NCI-H2171 (cell line): ENCODE results near the gene DDIT4.
"Not testable (repeated sequence)": the region's sequence is repeated elsewhere in the genome, so short reads cannot be mapped to it uniquely, and the experiment has no call there.

ENCODE experiments used
- DNase-seq: peaks from one replicate; lab custom pipeline; 2025; lab: John Stamatoyannopoulos, UW

The DDIT4 gene, protein sequence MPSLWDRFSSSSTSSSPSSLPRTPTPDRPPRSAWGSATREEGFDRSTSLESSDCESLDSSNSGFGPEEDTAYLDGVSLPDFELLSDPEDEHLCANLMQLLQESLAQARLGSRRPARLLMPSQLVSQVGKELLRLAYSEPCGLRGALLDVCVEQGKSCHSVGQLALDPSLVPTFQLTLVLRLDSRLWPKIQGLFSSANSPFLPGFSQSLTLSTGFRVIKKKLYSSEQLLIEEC

DNA sequence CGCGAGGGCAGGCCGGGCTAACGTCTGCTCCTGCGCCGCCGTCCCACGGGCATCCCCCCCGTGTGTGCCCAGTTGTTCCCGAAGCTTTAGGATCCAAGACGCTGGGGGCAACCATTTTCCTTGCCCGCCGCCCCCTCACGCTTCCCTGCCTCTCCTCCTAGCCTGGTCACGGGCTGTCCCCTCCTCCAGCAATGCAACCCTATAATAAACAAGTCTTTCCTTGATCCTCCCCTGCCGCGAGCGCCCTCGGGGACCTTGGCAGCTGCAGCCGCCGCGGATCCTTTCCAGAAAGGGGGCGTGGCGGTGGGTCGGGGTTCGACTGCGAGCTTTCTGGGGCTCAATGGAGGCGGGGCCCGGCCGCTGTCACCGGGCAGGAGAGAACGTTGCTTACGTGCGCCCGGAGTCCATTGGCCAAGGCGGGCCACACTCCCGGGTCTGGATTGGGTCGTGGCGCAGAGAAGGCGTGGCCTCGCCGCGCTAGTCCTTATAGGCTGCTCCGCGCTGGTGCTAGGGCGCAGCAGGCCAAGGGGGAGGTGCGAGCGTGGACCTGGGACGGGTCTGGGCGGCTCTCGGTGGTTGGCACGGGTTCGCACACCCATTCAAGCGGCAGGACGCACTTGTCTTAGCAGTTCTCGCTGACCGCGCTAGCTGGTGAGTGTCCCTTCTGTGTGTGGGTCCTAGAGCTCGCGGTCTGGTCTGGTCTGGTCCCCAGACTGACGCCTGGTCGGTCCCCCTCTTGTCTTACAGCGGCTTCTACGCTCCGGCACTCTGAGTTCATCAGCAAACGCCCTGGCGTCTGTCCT lies at the start of gene DDIT4:
TSS of gene DDIT4 (plus strand) at position 515 of the 803 bp plus-strand sequence. CDS start 293 bp downstream, outside the sequence.
- peak; percentile 89 for DNase-seq

DNA sequence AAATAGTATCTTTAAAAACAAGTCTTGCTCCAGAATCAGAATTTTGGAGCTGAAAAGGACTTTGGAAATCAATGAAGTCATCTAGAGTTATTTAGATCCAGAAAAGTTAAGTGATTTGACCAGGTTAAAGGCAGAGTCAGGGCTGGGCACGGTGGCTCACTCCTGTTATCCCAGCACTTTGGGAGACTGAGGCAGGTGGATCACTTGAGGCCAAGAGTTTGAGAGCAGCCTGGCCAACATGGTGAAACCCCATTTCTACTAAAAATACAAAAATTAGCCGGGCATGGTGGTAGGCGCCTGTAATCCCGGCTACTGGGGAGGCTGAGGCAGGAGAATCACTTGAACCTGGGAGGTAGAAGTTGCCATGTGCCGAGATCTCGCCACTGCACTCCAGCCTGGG lies 49.5 kb upstream of the DDIT4 start:
- DNase-seq: not testable (repeated sequence)

DNA sequence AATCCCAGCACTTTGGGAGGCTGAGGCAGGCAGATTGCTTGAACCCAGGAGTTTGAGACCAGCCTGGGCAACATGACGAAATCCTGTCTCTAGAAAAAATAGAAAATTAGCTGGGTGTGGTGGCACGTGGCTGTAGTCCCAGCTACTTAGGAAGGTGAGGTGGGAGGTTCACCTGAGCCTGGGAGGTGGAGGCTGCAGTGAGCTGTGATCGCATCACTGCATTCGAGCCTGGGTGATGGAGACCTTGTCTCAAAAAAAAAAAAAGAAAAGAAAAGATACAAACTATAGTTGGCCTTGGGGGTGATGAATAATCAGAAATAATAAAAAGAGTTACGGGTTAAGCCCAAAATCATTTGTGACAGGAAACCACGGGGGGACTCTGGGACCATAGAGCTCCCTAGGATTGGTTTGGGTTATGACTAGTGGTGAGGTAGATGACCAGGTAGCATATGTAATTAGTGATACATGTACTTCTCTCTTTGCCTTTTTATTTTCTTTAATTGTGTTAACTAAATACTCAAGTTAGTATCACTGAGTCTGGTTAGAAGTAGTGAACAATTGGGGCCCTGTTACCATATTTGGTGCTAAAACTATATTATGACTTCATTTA lies 47.2 kb upstream of the DDIT4 start:
- no peak for DNase-seq

DNA sequence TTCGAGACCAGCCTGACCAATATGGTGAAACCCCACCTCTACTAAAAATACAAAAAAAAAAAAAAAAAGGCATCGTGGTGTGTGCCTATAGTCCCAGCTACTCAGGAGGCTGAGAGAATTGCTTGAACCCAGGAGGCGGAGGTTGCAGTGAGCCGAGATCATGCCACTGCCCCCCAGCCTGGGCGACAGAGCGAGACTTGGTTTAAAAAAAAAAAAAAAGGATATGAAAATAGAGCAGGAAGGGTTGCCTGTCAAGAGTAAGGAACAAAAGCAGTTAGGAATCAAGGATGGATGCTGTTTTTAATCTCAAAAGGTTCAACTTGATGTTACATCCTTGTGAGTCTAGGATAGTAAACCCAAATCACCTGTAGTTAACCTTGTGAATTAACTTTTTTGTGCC lies 45.9 kb upstream of the DDIT4 start:
- no peak for DNase-seq

DNA sequence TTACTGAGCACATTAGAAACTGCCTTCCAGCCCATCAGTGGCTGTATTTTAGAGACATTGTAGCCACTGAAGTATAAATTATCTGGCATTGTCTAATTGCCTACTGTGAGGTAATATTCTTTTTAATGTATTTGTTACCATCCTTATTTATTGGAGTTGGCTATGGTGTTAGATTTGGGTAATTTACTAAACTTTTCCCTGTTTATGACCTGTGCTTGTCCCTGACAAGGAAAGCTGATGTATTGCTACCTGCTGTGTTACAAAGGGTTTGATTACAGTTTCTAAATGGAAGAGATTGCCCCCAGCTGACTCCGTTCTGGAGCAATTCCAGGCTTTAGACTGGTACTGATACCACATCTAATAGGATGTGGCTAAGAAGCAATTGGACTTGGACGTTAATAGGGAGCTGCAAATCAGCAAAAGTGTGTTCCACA lies 45.4 kb upstream of the DDIT4 start:
- DNase-seq: no peak

DNA sequence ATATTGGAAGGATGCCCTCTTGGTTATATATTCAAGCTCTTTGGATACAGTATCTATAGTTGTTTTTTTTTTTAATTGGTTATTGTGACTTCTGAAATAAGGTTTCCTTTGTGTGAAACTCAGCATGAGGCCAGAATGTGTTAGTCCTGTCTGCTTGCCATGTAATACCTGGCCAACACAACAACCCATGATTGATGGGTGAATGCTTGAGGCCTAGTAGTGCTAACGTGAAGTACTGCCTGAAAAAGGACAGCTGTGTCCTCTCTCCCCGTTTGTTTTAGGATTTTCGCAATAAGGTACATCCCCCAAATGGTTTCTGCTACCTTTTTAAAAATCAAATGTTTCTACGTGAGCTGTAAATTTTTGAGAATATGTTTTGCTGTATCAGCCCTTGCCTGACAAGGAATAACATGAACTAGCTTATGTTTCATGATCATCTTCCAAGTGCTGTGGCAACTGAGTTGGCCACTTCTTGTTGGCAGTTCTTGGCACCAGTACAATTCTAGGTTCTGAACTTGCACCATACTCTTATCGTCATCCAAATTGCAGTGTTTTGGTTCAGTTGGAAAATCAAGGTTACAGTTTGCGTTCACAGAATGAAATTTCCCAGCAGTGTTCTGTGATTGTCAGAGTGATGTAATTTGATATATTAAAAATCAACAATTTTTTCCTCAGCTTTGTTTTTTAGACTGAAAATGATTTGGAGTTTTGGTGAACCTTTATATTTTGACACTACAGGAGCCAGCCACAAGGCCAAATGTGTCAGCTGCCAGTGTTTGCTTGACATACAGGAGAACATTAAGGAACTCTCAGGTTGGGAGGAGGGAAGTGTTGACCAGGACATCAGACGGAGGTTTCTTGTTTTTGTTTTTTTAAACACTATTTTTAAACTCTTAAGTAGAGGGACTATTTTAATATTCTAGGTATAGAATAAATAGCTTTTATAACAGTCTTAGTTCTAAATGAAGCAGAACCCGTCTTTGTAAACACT lies 44.2 kb upstream of the DDIT4 start:
- no peak for DNase-seq

DNA sequence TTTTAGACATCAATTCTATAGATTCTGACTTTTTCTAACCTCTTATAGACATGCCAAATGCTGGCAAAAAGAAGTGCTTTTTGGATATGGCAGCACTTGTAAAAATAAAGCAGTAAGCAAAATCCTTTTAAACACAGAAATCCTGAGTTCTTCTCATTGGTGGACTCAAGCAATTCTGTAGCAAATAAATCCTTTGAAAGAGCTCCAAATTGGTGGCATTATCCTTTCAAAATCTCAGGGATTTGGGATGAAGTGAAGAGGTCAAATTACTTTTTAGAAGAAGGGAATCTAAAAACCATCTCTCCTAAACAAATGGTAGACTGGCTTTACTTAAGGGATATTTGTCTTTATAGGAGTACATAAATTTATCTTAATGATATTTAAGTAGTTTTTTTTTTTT lies 40.1 kb upstream of the DDIT4 start:
- no peak for DNase-seq

DNA sequence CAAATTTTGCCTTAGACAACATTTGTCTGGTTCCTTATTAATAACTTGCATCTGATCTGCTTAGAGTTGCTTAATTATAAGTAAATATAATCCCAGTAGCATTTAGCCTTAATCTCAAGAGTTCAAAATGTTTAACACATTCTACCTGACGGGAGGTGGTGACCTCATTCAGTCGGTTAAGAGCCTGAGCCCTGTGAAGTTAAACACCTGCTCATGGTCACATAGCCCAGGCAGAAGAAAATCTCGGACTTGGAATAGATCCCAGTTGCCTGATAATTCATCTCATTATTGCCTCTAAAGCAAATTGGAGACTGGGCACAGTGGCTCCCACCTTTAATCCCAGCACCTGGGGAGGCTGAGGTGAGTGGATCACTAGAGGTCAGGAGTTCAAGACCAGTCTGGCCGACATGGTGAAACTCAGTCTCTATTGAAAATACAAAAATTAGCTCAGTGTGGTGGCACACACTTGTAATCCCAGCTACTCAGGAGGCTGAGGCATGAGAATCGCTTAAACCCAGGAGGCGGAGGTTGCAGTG lies 39.1 kb upstream of the DDIT4 start:
- no peak for DNase-seq

DNA sequence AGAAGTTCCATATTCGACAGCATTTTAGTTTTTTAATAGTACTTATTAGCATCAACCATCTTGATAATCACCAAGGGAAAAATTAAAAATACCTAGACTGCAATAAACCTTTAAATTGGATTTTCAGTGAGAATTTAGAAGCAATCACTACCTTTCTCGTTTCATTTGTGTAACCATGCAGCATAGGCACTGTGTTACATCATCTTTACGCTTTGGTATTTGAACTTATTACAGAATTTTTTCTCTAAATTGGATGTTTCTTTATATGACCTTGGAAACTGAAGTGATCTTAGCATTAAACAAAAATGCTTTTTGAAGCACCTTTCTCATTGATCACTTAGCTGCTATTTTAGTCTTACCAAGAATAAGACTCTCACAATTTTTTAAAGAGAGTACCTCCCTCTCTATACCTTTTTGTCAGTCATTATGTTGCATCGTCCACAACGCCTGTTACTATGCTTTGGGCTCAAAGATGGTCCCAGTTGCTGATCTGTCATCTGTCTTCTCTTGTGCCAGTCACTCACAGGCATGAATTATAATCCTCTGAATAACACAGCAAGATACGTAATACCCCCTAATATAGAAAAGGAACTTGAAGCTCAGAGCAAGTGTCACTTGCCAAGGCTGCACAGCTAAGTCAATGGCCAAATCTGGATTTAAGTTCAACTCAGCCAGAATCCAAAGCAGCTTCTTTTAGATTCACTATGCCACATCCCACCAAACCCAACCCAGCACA lies 38.0 kb upstream of the DDIT4 start:
- DNase-seq: no peak

DNA sequence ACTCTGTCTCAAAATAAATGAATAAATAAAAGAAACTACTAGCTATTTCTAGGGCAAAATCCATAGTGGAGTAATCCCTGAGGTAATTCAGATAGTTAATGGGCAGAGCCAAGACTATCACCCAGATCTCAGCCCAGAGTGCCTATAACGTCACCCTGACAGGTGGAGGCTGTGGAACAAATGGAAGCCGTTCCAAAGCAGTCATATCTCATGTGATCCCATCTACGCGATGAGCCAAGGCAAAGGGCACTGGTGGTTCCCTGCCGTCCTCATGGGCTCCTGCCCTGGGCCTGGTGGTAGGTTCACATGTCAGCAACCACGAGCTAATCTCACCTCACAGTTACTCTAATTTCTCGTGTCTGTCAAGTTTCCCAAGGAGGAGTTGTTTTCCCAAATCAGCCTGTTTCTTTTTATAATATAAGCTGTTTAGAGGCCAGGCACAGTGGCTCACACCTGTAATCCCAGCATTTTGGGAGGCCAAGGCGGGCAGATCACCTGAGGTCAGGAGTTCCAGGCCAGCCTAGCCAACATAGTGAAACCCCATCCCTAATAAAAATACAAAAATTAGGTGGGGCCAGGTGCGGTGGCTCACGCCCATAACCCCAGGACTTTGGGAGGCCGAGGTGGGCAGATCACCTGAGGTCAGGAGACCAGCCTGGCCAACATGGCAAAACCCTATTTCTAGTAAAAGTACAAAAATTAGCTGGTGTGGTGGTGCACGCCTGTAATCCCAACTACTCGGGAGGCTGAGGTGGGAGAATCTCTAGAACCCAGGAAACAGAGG lies 35.1 kb upstream of the DDIT4 start:
- no peak for DNase-seq

DNA sequence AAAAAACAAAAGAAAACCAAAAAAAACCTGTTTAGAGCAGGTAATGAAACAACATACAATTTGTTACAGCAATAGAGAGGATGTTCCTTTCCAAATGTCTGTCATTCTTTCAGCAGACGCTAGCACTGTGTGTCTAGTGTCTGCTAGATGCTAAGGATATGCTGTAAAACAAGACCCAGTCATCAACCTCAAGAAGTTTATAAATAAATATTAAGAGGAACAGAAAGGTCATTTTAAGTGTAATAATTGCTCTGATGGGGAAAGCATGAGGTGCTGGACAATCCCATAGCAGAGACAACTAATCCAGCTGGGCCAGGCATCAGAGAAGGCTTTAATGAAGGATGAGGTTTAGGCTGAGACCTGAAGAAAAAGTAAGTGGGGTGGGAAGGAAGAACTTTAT lies 34.3 kb upstream of the DDIT4 start:
- DNase-seq: no peak

DNA sequence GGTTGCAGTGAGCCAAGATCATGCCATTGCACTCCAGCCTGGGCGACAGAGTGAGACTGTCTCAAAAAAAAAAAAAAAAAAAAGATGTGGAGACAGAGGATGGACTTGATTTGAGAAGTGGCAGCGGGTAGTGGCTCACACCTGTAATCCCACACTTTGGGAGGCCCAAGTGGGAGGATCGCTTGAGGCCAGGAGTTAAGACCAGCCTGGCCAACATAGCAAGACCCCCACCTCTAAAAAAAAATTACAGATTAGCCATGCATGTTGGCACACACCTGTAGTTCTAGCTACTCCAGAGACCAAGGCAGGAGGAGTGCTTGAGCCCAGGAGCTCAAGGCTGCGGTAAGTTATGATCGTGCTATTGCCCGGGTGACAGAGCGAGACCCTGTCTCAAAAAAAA lies 33.4 kb upstream of the DDIT4 start:
- no peak for DNase-seq

DNA sequence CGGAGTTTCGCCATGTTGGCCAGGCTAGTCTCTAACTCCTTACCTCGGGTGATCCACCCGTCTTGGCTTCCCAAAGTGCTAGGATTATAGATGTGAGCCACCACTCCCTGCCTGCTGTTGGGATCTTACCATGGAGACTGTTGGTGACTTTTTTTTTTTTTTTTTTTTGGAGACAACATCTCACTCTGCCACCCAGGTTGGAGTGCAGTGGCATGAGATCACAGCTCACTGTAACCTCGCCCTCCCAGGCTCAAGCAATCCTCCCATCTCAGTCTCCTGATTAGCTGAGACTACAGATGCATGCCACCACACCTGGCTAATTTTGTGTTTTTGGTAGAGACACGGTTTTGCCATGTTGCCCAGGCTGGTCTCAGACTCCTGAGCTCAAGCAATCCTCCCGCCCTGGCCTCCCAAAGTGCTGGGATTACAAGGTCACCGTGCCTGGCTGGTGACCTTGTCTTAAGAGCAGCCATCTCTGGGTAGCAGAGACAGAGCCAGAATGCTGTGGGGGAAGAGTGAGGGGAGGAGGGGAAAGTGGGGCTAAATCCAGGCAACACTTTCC lies 32.0 kb upstream of the DDIT4 start:
- DNase-seq: no peak

DNA sequence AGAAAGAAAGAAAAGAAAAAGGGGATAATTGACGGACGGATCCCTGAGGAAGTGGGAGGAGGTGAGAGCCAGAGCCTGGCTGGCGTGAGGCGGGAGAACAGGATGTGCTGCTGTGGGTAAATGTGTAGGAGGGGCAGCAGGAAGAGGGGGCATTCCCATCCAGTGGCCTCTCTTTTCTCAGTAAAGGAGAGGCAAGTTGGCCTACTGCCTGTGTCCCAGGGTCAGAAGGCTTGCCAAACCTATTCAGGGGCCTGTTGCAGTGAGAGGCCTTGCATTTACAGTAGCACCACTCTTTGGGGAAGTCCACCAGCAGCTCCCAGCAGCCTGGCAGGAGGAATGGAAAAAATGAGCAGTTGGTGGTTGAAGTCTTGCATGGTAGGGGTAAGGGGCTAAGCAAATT lies 31.0 kb upstream of the DDIT4 start:
- no peak for DNase-seq

DNA sequence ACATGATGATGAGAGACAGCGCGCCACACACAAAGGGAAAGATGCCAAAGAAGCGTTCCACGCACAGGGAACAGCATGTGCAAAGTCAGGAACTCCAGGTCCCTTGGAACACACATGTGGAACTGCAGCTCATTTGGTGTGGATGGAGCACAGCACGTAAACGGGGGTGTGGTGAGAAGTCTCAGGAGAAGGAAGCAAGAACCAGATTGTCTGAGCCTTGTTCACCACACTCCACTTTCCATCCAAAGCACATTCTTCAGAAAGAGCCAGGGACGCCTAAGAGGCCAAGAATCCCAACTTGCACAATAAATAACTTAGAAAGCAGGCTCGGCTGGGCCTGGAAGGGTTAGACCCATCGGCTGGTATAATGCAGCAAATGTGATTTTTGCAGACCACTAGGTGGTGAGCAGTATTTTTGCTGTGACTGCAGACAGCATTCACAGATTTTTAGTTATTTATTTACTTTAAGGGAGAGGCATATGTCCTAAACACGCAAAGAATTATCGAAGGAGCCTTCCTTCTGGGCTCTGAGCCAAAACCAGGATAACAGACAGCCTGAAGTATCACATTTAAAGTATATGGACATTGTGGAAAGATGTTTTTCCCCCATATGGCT lies 29.8 kb upstream of the DDIT4 start:
- peak; percentile 30 for DNase-seq

DNA sequence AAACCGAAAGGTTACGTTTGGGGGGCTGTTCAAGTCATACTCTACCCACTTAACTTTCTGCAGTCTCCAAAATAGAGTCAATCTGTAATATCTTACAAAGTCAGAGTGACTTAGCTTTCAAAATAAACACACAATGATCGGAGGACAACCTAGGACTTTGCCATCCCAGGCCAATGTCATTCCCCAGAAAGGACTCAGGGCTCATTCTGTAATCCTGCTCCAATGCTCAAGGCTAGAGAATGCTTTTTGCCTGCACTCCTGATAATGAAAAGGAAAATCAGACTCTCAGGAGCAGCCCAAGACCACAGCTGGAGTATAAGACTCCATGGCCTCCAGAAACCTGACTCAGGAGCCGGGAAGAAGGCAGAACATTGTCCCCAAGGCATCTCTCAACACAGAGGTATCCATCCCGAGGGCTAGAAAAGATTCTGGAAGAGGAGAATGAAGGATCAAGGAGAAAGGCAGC lies 29.1 kb upstream of the DDIT4 start:
- DNase-seq: no peak

DNA sequence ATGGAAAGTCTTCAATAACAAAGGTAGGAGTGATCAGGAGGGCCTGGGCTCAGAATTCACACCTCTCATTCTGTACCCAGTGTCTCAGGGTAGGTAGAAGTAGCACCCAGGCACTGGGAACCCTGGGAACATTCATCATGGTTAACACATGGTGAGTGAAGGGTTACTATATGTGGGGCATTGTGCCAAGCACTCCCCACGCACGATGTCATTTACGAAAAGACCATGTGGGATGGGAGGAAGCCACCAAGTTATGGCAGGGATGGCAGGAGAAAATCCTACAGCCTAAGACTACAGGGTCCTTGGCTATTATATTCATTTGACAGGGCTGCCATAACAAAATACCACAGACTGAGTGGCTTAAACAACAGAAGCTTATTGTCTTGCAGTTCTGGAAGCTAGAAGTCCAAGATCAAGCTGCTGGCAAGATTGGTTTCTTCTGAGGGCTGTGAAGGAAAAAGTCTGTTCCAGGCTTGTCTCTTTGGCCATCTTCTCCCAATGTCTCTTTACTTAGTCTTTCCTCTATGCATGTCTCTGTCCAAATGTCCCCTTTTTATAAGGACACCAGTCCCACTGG lies 27.7 kb upstream of the DDIT4 start:
- no peak for DNase-seq

DNA sequence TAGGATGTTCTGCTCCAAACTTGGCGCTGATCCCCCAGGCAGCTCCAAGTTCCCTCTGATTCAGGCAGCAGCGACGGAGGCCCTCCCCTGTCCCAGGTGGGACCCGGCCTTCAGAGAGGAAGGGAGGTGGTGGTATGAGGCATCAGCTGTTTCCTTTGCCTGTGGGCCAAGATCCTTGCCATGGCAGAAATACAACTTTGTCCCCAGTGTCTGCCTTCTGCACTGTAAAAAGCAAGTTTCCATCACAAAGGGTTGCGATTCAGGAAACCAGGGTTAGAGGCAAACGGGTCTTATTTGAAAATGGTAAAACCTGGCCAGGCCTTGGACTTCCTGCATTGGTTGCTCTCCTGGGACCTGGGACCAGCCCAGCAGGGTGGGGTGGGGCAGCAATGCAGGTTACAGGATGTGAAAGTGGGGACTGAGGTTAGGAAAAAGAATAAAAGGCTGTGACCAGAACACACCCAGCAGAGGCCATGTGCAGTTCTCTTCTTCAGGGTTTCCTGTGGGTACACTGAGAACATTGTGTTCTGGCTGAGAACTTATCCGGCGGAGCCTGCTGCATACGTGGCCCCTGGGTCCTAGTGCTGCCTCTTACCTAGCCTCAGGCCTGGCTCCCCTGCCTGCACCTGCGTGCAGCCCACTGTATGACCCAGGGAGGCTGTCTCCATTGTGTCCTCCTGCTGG lies 25.1 kb upstream of the DDIT4 start:
- DNase-seq: no peak
